GM21825 (cell line): ENCODE results near the gene KIR3DL3.
"Not testable (repeated sequence)": the region's sequence is repeated elsewhere in the genome, so short reads cannot be mapped to it uniquely, and the experiment has no call there.

Source experiments
- ATAC-seq: cut with Tn5 transposase; IDR thresholded peaks from one replicate; pipeline ENCODE4 v1.9.1; 2021; ENCODE audit warnings: mild to moderate bottlenecking, moderate library complexity; ENCODE audit not compliant: unreplicated experiment

Gene KIR3DL3

GRCh38 chr19:54729416-54730188 is 5.4 kb downstream of the KIR3DL3 start:
- no peak for ATAC-seq

GRCh38 chr19:54731191-54731590 is 6.9 kb downstream of the KIR3DL3 start:
- ATAC-seq, result no peak

GRCh38 chr19:54738306-54738705 is 14.1 kb downstream of the KIR3DL3 start, which contains the start of gene KIR2DL3:
KIR2DL3 (plus strand) TSS chr19:54738513; CDS start chr19:54738546, 33 bp downstream.
- not testable (repeated sequence) for ATAC-seq

GRCh38 chr19:54738715-54739114 is 14.5 kb downstream of the KIR3DL3 start:
- no peak for ATAC-seq

- ATAC-seq, result no peak
Observed at GRCh38 chr19:54739587-54740497, 15.6 kb downstream of the KIR3DL3 start.

- not testable (repeated sequence) for ATAC-seq
Observed at GRCh38 chr19:54741950-54742349, 17.7 kb downstream of the KIR3DL3 start.

- not testable (repeated sequence) for ATAC-seq
Observed at GRCh38 chr19:54744080-54744479, 19.8 kb downstream of the KIR3DL3 start.

- ATAC-seq, result not testable (repeated sequence)
Observed at GRCh38 chr19:54747614-54748322, 23.5 kb downstream of the KIR3DL3 start.

GRCh38 chr19:54750276-54750675 is 26.0 kb downstream of the KIR3DL3 start:
- ATAC-seq, result not testable (repeated sequence)

- not testable (repeated sequence) for ATAC-seq
Observed at GRCh38 chr19:54756204-54757110, 32.2 kb downstream of the KIR3DL3 start.

GRCh38 chr19:54758577-54758976 is 34.3 kb downstream of the KIR3DL3 start:
- not testable (repeated sequence) for ATAC-seq

GRCh38 chr19:54764219-54764618 is 40.0 kb downstream of the KIR3DL3 start:
- not testable (repeated sequence) for ATAC-seq

GRCh38 chr19:54766464-54766863 is 42.2 kb downstream of the KIR3DL3 start:
- not testable (repeated sequence) for ATAC-seq

GRCh38 chr19:54769646-54770045 is 45.4 kb downstream of the KIR3DL3 start, which contains the start of gene KIR2DL1:
KIR2DL1 (plus strand) TSS chr19:54769793; CDS start chr19:54769851, 58 bp downstream.
- not testable (repeated sequence) for ATAC-seq

GRCh38 chr19:54770511-54770910 is 46.3 kb downstream of the KIR3DL3 start:
- ATAC-seq, result not testable (repeated sequence)

GRCh38 chr19:54771018-54771960 is 47.0 kb downstream of the KIR3DL3 start:
- not testable (repeated sequence) for ATAC-seq

- ATAC-seq, result not testable (repeated sequence)
Observed at GRCh38 chr19:54772666-54773065, 48.4 kb downstream of the KIR3DL3 start.

GRCh38 chr19:54775095-54775815 is 51.0 kb downstream of the KIR3DL3 start:
- not testable (repeated sequence) for ATAC-seq
